NCI-H510A (cell line): ENCODE measurements around the gene UST.
"Not testable (repeated sequence)": the region's sequence is repeated elsewhere in the genome, so short reads cannot be mapped to it uniquely, and the experiment has no call there.

ENCODE experiments used
- DNase-seq: peaks from one replicate; lab custom pipeline; 2025; lab: John Stamatoyannopoulos, UW

The UST gene

DNA sequence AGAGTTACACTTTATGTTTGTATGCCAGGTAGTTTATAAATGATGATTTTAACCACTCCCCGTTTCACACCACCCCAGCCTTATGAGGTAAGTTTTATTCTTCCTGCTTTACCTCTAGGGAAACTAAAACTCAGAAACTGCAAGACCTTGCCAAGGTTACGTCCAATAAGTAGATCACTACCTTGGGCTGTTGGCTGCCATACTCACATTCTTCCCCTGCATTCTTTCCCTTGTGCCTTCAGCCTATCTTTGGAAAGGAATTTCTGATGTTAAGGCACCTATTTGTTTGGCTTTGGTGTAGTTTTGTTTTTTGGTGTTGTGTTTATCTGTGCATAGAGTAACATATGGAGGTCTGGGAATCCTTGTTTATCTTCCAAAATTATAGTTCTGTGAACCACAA lies 122.1 kb downstream of the UST start:
- no peak for DNase-seq

DNA sequence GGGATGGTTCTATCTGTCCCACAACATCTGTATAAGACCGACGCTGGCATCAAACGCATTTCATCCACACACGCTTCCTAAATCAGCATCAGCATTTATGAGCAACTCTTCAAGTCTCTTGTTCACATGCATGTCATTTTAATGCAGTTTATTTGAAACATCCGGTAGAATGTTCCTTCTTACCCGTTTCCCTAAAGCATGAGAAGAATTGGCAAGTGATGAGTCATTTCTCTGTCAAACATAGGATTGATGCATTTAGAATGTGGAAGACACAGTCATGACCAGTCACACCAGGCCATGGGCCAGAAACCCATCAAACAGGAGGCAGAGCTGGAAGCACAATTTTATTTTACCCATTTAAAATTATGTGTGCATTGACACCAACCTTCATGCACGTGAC lies 122.8 kb downstream of the UST start:
- no peak for DNase-seq

DNA sequence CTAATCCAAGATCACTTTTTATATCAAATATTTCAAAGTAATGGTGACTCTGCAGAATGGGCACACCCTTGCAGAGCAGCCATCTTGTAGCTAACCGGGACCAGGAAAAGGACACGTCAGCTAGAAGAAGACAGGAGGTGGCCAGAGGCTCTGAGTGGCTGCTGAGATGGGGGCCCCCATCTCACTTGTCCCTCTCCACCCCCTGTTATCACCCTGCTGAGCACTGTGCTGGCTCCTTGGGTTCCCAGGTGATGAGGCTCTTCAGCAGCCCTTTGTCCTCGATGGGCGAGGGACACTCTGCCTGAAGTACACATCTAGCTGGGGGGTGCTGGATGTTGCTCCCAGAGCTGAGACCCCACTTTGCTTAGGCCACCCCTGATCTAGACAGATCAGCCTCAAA lies 126.3 kb downstream of the UST start:
- no peak for DNase-seq

DNA sequence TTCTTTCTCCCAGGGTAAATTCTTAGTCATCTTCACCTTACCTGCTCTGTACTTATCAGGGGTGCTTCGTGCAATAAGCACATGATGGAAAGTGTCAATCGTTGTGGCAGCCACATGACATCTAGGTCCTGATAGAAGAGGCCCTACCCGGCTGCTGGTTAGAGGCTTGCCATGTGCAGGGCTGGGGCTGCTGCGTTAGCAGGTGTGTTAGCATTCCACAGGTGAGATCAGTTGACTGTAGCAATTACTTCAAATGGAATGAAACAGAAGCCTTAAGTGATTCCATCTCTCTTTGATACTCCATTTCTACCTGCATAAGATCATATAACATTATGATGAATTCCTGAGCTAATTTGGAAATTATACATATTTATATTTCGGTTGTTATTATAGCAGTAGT lies 127.0 kb downstream of the UST start:
- no peak for DNase-seq

DNA sequence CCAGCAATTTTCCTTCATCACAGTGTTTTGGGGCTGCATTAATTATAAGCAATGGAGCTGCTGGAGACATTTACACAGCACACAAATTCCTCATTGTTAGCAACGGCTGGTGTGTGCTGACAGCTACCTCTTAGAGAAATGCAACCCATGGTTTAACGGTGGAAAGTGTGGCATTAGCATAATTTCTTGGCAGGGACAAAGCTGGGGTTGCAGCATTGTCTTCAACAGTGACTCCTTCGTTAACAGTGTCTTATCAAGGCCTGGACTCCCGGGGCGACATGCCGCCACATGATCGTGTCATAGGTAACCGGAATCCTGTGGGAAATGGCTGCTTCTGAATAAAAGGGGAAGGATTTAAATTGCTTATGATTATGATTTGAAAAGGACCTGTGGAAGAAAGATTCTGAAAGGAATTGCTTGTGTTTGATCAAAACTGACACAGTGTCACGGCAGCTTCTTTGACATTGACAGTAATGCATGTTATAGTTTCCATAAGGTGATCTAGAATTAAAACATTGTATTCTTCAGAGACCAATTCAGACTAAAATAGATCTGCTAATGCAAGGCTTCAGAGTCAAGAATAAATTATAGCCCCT lies 128.0 kb downstream of the UST start:
- DNase-seq, result no peak

DNA sequence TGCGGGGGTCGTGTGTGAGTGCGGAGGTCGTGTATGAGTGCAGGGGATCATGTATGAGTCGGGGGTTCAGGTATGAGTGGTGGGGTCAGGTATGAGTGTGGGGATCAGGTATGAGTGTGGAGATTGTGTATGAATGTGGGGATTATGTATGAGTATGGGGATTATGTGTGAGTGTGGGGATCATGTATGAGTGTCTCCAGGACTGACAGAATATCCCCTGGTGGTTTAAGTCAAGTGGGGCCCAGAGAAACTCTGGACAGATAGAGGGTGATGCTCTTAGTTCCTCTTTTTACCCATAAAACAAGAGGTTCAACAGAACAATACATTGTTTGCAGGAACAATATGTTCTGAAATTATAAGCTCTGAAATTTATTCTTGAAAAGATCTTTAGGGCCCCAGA lies 131.9 kb downstream of the UST start:
- no peak for DNase-seq

DNA sequence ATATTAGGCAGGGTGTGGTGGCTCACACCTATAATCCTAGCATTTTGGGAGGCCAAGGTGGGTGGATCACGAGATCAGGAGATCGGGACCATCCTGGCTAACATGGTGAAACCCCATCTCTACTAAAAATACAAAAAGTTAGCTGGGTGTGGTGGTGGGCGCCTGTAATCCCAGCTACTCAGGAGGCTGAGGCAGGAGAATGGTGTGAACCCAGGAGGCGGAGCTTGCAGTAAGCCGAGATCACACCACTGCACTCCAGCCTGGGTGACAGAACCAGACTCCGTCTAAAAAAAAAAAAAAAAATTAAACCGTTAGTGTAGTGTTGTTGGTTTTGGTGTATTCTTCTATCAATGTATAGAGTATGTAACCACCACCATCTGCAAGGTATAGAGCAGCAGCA lies 133.9 kb downstream of the UST start:
- DNase-seq, result not testable (repeated sequence)

DNA sequence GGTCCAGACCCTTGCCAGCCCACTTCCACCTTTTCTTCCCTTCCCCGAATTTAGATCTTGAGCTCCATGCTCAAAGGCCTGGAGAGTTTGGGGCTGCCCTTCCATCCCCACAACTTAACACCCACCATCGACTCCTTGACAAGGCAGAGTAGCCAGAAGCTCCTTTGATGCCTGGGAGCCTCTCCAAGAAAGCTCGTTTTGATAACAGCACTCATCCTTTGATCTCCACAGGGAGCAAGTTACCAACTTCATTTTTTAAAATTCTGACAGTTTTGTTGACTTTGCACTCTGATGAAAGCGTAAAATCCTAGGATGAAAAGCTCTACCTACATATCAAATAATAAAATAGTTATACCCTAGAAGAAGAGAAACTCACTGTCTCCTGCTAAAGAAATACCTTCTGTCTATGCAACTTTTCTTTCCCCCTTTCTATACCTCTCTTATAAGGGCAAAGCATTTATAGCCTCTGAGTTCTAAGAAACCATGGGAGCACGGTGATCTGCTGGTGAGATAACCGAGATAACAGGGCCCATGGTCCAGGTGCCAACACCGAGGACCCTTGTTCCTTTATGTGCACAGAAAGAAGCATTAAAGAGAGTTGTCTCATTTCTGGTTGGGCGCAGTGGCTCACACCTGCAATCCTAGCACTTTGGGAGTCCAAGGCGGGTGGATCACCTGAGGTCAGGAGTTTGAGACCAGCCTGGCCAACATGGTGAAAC lies 134.9 kb downstream of the UST start:
- DNase-seq, result no peak

DNA sequence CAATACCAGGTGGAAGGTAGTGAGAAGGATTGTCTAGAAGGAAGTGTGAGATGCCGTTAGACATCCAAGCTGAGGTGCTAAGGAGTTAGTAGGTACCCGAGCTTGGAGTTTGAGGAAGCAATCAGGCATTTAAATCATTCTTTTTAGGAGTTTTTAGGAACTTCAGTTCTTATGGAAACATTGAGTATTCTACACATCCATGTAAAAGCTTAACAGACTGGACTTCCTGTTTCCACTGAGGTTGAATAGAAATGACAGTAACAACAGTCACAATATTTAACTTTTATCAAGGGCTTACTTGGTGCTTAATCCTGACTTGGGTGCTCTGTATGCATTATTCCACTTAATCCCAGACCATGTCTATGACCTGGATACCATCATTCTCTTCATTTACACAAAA lies 136.4 kb downstream of the UST start:
- DNase-seq, result no peak

DNA sequence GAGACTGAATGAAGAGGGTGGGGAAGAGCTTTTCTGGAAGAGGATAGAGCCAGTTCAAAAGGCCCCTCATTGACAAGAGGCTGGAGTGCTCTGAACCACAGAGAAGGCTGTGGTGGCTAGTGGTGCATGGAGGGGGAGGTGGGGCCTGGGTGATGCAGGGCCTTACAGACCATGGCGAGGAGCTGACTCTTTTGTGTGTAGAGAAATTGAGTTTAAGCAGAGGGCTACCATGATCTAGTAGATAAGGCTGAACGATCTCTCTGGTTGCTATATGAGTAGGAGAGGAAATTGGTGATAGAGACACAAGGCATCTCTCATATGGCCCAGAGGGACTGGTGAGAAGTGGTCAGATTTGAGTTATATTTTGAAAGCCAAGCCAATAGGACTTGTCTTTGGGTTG lies 137.6 kb downstream of the UST start:
- no peak for DNase-seq

DNA sequence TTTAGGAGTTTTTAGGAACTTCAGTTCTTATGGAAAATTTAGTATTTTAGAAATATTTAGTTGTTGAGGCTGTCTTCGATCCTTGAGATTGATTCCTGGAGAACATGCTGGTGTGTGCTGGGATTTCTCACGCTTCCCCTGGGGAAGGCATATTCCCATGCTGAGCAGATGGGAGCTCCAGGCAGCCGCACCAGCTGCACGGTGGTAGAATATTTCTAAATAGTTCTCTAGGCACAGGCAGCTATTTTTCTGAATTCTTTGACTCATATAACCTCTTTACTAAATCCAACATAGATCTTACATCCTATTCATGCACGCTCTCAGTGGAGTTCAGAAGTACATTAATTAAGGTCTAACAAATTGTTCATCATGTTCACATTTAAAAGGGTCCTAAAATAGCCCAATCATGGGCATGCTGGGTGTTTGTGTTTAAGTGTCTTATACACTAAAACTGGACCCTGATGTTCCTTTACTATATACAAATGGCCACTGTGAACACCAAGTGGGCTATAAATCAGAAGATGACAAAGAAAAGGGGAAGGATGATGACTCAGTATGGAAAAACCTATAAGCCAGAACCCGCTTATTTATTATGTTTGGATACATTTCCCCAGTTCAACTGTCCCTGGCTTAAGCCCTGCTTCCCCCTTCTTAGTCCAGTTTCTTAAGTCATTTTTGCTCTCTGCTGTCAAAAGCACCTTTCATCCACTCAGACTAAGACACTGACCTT lies 138.5 kb downstream of the UST start:
- no peak for DNase-seq

DNA sequence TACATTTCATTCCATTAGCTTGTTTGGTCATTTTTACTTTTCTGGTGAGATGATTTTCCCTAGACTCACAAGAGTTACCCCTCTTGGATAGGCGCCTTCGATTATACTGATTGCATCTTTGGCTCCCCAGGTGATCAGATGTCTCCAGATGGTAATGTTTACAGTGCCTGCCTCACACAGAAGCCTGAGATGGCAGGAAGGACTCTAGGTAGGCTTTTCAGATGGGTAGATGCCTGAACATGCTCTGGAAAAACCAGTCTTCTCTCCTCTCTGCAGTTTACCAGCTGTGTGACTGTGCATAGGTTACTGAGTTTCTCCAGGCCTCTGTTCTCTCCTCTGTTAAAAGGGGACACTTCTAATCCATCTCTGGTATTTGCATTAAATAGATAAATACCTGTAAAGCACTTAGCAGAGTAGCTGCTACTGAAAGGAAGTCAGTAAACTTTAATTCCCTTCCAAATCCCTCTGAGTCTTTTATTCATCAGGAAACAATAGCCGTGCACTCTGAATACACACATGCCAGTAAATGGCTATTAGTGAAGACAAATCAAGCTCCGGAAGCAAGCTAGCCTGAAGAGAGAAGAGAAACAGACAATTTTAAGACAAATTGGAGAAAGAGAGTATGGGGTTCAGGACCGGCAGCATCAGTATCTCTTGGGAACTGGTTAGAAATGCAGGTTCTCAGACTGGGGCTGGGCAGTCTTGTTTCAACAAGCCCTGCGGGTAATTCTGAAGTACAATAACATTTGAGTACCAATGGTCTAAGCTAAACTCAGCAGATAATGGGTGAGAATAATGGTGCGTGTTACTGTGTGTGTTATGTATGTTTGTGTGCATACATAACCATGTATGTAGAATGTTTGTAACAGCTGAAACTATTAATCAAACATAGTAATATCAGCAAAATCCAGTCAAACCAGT lies 139.4 kb downstream of the UST start:
- DNase-seq, result no peak

DNA sequence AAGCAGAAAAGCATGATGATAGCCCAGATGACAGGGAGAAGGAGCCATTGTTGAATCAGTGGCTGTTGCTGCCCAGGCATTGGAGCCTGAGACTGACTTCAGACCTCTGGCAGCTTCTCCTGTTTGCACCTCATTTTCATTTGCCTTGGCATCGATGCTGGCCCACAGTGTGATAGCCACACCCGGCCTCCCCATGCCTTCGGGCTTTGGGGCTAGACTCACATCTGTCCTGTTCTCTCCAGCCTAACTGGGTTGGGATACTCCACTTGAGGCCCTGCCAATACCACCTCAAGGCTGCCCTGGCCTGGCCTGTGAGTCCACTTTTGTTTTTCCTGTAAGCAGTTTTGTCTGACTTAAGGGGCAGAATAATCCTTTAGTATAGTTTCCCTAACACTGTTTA lies 140.4 kb downstream of the UST start:
- DNase-seq, result no peak

DNA sequence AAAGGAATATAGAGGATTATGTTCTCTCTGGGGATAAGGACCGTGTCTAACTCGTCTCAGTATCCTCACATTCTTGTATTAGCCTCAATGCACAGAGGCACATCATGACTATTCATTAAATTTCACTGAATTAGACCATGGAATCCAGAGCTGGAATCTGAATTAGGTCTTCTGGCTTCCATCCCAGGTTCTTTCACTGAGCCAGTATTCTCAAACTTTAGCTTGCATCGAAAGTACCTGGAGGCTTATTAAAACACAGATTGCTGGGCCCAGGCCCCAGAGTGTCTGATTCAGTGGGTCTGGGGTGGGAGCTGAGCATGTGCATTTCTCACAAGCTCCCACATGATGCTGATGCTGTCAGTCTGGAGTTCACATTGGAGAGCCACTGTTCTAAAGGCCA lies 142.0 kb downstream of the UST start:
- DNase-seq, result no peak

DNA sequence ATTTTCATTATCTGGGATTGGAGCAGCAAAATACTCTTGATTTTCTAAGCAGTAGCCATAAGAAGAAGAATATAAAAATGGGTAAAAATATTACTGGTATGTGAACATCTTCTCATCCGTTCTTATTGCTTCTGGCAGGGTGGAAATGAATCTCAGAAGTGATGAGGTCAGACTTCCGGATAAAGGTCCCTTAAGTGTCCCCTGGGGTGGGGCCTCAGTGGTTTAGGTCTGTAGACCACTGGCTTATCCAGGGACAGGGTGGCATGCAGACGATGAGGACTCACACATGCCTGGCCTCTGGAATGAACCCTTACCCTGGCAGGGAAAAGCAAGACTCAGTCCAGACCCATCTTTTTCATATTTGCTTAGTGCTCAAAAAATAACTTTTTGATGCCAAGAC lies 143.3 kb downstream of the UST start:
- no peak for DNase-seq

DNA sequence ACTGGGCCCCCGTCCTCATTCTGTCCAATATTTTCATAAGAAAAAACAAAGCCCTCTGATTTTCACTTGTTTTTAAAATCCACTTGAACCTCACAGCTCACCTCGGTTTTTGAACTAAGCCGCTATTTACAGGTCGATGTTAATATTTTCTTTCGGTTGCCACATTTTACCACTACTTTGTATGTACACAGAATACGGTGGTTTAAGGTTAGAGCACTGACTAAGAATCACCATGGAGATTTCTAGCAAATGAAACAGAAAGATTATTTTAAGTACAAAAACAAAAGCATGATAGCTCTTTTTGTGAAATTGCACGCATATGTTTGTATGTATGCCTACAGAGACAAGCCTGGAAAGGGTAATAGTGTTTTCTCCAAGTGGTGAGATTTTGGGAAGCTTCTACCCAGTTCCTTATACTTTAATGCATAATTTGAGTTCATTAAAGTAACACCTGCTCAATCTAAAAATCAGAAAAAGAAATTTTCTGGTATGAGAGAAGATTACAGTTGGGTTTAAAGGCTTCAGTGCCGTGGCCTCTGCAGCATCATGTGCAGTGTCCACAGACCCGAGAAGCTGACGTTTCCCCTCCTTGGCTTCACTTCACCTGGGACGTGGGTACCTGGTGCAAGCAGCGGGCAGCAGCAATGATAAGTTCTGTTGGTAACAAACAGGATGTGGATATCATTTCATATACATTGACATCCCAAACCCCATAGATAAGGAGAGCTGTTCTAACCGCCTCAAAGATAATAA lies 144.0 kb downstream of the UST start:
- no peak for DNase-seq

DNA sequence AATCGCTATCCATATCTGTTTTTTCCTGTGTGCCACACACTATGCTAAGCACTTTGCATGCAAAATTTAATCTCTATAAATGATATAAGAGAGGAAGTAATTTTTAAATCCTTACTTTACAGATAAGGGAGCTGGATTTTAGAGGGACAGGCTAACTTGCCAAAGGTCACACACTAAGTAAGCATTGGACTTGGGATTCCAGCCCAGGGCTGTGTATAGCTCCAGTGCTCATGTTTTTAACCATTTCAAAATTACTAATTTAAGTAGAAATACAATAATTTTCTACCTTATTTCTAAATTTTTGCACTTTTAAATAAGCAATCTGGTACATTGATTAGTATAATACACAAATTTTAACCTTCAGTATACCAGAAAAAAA lies 144.6 kb downstream of the UST start:
- DNase-seq, result no peak

DNA sequence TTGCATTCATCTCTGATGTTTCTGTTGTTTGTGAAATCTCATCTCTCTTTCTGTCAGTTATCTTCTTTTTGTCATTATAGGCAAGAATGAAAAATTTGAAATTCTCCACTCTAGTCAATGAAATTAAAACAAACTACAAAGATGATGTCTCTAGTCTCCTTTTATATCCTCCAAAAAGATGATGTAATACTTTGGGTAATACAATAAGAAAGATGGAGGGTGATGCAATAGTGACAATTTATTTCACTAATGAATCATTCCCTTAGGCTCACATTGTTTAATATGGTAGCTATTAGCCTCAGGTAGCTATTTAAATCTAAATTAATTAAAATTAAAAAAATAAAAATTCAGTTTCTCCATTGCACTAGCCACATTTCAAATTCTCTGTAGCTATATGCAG lies 145.4 kb downstream of the UST start:
- DNase-seq, result no peak

DNA sequence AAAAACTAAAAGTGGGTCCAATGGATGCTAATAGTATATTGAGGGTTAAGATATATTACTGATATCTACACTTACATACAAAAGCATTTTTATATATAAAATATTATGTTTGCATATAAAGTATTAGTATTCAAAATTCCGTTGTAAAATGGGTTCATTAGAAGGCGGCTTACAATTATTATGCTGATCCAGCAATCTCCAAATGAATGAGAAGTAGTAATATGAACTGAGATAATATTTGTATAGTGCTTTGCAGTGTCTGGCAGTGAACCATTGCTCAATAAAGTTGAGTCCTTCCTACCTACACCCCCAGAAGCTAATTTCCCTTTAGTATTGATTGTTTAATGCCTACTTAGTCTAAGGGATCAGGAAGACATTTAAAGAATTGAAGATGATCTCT lies 146.2 kb downstream of the UST start:
- DNase-seq, result no peak

DNA sequence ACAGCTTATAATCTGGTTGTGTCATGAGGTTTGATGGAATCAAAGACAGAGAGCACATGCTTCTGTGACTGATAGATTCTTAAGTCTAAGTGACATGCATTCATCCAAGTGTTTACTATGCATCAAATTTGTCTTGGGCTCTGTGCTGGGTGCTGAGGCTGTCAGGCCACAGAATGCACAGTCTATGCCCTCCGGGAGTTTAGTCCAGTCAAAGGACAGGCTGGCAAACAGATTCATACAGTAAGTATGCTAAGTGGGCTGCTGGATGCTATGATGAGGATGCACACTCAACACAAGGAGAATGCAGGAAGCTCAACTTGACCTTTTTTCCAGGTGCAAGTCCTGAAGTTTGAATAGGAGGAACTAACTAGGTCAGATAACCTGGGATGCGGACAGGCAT lies 146.7 kb downstream of the UST start:
- no peak for DNase-seq

DNA sequence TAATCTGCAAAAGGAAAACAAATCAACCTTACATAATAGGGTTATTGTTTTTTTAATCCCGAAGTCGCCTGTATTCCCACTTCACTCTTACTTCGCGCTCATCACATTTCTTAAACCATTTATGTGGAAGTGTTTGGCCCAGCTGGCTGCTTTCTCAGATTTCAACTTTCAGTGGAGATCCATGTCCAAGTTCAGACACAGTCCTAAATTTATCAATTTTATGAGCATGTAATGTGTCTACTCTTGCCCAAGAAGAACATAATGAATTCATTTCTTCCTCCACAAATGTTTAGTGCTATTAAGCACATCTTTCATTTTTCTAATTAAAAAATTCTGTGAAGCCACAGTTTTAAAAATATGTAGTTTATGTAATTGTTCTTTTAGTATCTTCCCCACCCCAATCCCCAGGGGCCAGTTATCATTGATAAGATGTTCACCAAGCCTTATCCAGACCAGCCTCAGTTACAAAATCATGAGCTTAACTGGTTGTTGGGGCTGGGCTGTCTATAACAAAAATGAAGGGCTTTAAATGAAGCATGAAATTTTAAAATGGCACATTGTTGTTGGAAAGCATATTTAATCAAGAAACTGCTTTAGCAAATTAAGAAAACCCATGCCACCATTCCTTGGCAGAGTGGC lies 151.7 kb downstream of the UST start:
- DNase-seq, result no peak
